Activated CD8-positive, alpha-beta memory T cell treated with anti-CD3 and anti-CD28 coated beads, Interleukin-2, amount 50 U/mL, for 1 hour (primary cell): ENCODE measurements around the gene MAN2B2.
"Not testable (repeated sequence)": the region's sequence is repeated elsewhere in the genome, so short reads cannot be mapped to it uniquely, and the experiment has no call there.

Experiments used
- DNase-seq: peaks from one replicate; pipeline ENCODE4 v3.0.0-alpha.2; 2020; ENCODE audit errors: extremely low read depth

The MAN2B2 gene

GRCh38 chr4:6672541-6673190 is 97.7 kb downstream of the MAN2B2 start:
- DNase-seq, result not testable (repeated sequence)
